WTC11 (cell line): ENCODE measurements around the gene CFAP92. TPM values are rescaled to one million over a fixed set of nuclear protein-coding genes. Genes with fewer than 3 reads are reported as not detected.

ENCODE experiments used
- ATAC-seq: fragments of 200-7000 bp; cut with Tn5 transposase; 2 replicates; pipeline ENCODE4 v1.10.0; 2021; ENCODE audit warnings: mild to moderate bottlenecking, moderate library complexity
- CTCF ChIA-PET: fragments of 300-600 bp; sonication (Branson Sonifier 250); formaldehyde crosslinking; loops from one replicate; lab custom pipeline; 2021; ENCODE audit warnings: antibody characterized with exemption; lab: Charles Lee
- POLR2A ChIA-PET: fragments of 350-600 bp; sonication (Branson Sonifier 250); formaldehyde crosslinking; loops from one replicate; lab custom pipeline; 2021; ENCODE audit warnings: antibody characterized with exemption; lab: Charles Lee
- DNase-seq: peaks from one replicate; pipeline ENCODE4 v3.0.0; 2021; ENCODE audit warnings: low spot score
- H3K27ac Mint-ChIP-seq: 2 replicates; pipeline ENCODE4 v1.8.0; 2021; ENCODE audit warnings: mixed read lengths
- H3K27me3 Mint-ChIP-seq: 2 replicates; pipeline ENCODE4 v1.8.0; 2021; ENCODE audit warnings: low read depth, mild to moderate bottlenecking, moderate library complexity, mixed read lengths
- H3K36me3 Mint-ChIP-seq: 2 replicates; pipeline ENCODE4 v1.8.0; 2021; ENCODE audit warnings: mixed read lengths
- H3K4me1 Mint-ChIP-seq: 2 replicates; pipeline ENCODE4 v1.8.0; 2022; ENCODE audit warnings: mixed read lengths
- H3K4me3 Mint-ChIP-seq: 2 replicates; pipeline ENCODE4 v1.8.0; 2021; ENCODE audit warnings: mild to moderate bottlenecking, moderate library complexity, mixed read lengths
- H3K9me3 Mint-ChIP-seq: 2 replicates; pipeline ENCODE4 v1.8.0; 2021; ENCODE audit warnings: mixed read lengths
- ATF2 ChIP-seq: sonication (generic); formaldehyde crosslinking; IDR thresholded peaks from 2 replicates; pipeline ENCODE4 v1.8.1; 2022; ENCODE audit warnings: low read depth, missing genetic modification reagents, borderline replicate concordance
- ATF6 ChIP-seq: sonication (generic); formaldehyde crosslinking; IDR thresholded peaks from 2 replicates; pipeline ENCODE4 v1.8.1; 2023; ENCODE audit warnings: mild to moderate bottlenecking, missing genetic modification reagents
- CBFB ChIP-seq: sonication (generic); formaldehyde crosslinking; IDR thresholded peaks from 2 replicates; pipeline ENCODE4 v1.8.1; 2022; ENCODE audit warnings: mild to moderate bottlenecking, low read depth, missing genetic modification reagents
- E2F4 ChIP-seq: sonication (generic); formaldehyde crosslinking; IDR thresholded peaks from 2 replicates; pipeline ENCODE4 v1.8.1; 2022; ENCODE audit warnings: low read depth, mild to moderate bottlenecking, moderate library complexity, missing genetic modification reagents, borderline replicate concordance
- GRHL2 ChIP-seq: fragments of 250-450 bp; sonication (Bioruptor Pico); IDR thresholded peaks from 2 replicates; pipeline ENCODE4 v1.8.0; 2022; ENCODE audit warnings: mild to moderate bottlenecking, moderate library complexity; ENCODE audit not compliant: insufficient replicate concordance, severe bottlenecking
- GTF2I ChIP-seq: fragments of 250-450 bp; sonication (Bioruptor Pico); conservative IDR thresholded peaks from 2 replicates; pipeline ENCODE4 v1.4.0; 2021; ENCODE audit warnings: mild to moderate bottlenecking
- IRF1 ChIP-seq: sonication (generic); formaldehyde crosslinking; IDR thresholded peaks from 2 replicates; pipeline ENCODE4 v1.8.0; 2023; ENCODE audit warnings: missing genetic modification reagents
- JUN ChIP-seq: sonication (generic); formaldehyde crosslinking; IDR thresholded peaks from 2 replicates; pipeline ENCODE4 v1.8.0; 2023; ENCODE audit warnings: mild to moderate bottlenecking, missing genetic modification reagents
- NFATC4 ChIP-seq: fragments of 250-450 bp; sonication (Bioruptor Pico); IDR thresholded peaks from 2 replicates; pipeline ENCODE4 v1.9.0; 2021; ENCODE audit warnings: mild to moderate bottlenecking
- NFE2L1 ChIP-seq: sonication (generic); formaldehyde crosslinking; IDR thresholded peaks from 2 replicates; pipeline ENCODE4 v1.8.1; 2023; ENCODE audit warnings: missing genetic modification reagents
- NR1H2 ChIP-seq: sonication (generic); formaldehyde crosslinking; IDR thresholded peaks from 2 replicates; pipeline ENCODE4 v1.9.0; 2021; ENCODE audit warnings: mild to moderate bottlenecking, moderate library complexity, missing genetic modification reagents
- NR3C1 ChIP-seq: sonication (generic); formaldehyde crosslinking; conservative IDR thresholded peaks from 2 replicates; pipeline ENCODE4 v1.8.1; 2023; ENCODE audit warnings: low read depth, mild to moderate bottlenecking, missing genetic modification reagents
- PRRX2 ChIP-seq: fragments of 250-450 bp; sonication (Bioruptor Pico); IDR thresholded peaks from 2 replicates; pipeline ENCODE4 v1.8.0; 2021; ENCODE audit warnings: mild to moderate bottlenecking
- RELA ChIP-seq: sonication (generic); formaldehyde crosslinking; IDR thresholded peaks from 2 replicates; pipeline ENCODE4 v1.8.1; 2022; ENCODE audit warnings: missing genetic modification reagents, mild to moderate bottlenecking, borderline replicate concordance
- USF1 ChIP-seq: sonication (generic); formaldehyde crosslinking; IDR thresholded peaks from 2 replicates; pipeline ENCODE4 v1.8.0; 2022; ENCODE audit warnings: mild to moderate bottlenecking, missing genetic modification reagents
- ZNF219 ChIP-seq: sonication (generic); formaldehyde crosslinking; IDR thresholded peaks from 2 replicates; pipeline ENCODE4 v1.8.0; 2023; ENCODE audit warnings: missing genetic modification reagents, mild to moderate bottlenecking, borderline replicate concordance
- ZNF263 ChIP-seq: sonication (generic); formaldehyde crosslinking; IDR thresholded peaks from 2 replicates; pipeline ENCODE4 v1.8.1; 2022; ENCODE audit warnings: low read depth, mild to moderate bottlenecking, moderate library complexity, missing genetic modification reagents
- ZNF671 ChIP-seq: fragments of 250-450 bp; sonication (Bioruptor Pico); IDR thresholded peaks from 2 replicates; pipeline ENCODE4 v1.8.0; 2021; ENCODE audit warnings: mild to moderate bottlenecking
- total RNA-seq: library from RNA; stranded (reverse); gene quantifications from 3 replicates; pipeline ENCODE4 v1.2.3, GENCODE V29; 2021
- TF ChIP-seq, protein P1 (sequence below): sonication (generic); formaldehyde crosslinking; IDR thresholded peaks from 2 replicates; pipeline ENCODE4 v1.8.0; 2022; ENCODE audit warnings: mild to moderate bottlenecking, missing genetic modification reagents
- TF ChIP-seq, protein P2 (sequence below): sonication (generic); formaldehyde crosslinking; IDR thresholded peaks from 2 replicates; pipeline ENCODE4 v1.8.1; 2023; ENCODE audit warnings: mild to moderate bottlenecking, missing genetic modification reagents, moderate library complexity
- TF ChIP-seq, protein P3 (sequence below): sonication (generic); formaldehyde crosslinking; IDR thresholded peaks from 2 replicates; pipeline ENCODE4 v1.8.1; 2022; ENCODE audit warnings: mild to moderate bottlenecking, moderate library complexity, missing genetic modification reagents
- TF ChIP-seq, protein P4 (sequence below): fragments of 250-450 bp; sonication (Bioruptor Pico); conservative IDR thresholded peaks from 2 replicates; pipeline ENCODE4 v1.9.0; 2021; ENCODE audit warnings: mild to moderate bottlenecking

The CFAP92 gene
- total RNA-seq, 1 experiment from 2014 or later, result 2.9 TPM

DNA sequence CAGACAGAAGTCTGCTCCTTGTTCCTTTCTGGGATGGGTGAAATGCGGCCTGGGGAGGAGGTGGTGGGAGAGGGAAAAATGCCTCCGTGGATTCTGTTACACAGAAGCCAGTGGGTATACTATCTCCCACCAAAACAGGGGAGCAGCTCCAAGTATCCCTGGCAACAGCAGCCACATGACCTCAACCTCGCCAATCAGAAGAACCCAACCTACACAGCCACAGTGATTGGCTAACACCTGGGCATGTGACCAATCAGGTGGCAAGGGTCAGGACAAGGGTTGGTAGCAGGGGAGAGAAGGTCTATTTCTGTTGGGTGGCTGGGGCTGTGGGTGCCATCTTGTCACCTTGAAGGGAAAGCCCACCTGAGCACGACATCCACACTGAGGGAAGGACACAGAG, 123.5 kb downstream of the CFAP92 start (continued):
- TF ChIP-seq PRRX2 (CRISPR knock-in tag) (no peak), NR1H2 (CRISPR knock-in tag) (no peak), JUN (CRISPR knock-in tag) (no peak), RELA (no peak), NFATC4 (CRISPR knock-in tag) (no peak), ZNF219 (no peak), ATF6 (CRISPR knock-in tag) (no peak), CBFB (CRISPR knock-in tag) (no peak), GRHL2 (CRISPR knock-in tag) (no peak), ZNF263 (CRISPR knock-in tag) (no peak), IRF1 (CRISPR knock-in tag) (no peak), USF1 (CRISPR knock-in tag) (peak; percentile 75)
- TF ChIP-seq, protein P1, sequence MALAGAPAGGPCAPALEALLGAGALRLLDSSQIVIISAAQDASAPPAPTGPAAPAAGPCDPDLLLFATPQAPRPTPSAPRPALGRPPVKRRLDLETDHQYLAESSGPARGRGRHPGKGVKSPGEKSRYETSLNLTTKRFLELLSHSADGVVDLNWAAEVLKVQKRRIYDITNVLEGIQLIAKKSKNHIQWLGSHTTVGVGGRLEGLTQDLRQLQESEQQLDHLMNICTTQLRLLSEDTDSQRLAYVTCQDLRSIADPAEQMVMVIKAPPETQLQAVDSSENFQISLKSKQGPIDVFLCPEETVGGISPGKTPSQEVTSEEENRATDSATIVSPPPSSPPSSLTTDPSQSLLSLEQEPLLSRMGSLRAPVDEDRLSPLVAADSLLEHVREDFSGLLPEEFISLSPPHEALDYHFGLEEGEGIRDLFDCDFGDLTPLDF (CRISPR knock-in tag), result no peak
- TF ChIP-seq, protein P2, sequence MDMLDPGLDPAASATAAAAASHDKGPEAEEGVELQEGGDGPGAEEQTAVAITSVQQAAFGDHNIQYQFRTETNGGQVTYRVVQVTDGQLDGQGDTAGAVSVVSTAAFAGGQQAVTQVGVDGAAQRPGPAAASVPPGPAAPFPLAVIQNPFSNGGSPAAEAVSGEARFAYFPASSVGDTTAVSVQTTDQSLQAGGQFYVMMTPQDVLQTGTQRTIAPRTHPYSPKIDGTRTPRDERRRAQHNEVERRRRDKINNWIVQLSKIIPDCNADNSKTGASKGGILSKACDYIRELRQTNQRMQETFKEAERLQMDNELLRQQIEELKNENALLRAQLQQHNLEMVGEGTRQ (CRISPR knock-in tag), result peak; percentile 85
- TF ChIP-seq, all 79 proteins: peak for 3

- no peaks in the 10 kb centered on the region for H3K36me3 Mint-ChIP-seq
- CTCF ChIA-PET, result interaction anchor here (0.8 to 1.6 kb wide), 4 partner anchors 8 to 259 kb away, joined by 3 to 6 read pairs (median 4); no protein-coding TSS in a partner anchor
- H3K4me3 Mint-ChIP-seq, result no peak overlapping the region
- DNase-seq, result no peak
- H3K4me1 Mint-ChIP-seq, result peaks cover 15% of the 10 kb centered on the region
- TF ChIP-seq, protein P3, sequence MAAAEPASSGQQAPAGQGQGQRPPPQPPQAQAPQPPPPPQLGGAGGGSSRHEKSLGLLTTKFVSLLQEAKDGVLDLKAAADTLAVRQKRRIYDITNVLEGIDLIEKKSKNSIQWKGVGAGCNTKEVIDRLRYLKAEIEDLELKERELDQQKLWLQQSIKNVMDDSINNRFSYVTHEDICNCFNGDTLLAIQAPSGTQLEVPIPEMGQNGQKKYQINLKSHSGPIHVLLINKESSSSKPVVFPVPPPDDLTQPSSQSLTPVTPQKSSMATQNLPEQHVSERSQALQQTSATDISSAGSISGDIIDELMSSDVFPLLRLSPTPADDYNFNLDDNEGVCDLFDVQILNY (CRISPR knock-in tag), result no peak
- TF ChIP-seq, protein P4, sequence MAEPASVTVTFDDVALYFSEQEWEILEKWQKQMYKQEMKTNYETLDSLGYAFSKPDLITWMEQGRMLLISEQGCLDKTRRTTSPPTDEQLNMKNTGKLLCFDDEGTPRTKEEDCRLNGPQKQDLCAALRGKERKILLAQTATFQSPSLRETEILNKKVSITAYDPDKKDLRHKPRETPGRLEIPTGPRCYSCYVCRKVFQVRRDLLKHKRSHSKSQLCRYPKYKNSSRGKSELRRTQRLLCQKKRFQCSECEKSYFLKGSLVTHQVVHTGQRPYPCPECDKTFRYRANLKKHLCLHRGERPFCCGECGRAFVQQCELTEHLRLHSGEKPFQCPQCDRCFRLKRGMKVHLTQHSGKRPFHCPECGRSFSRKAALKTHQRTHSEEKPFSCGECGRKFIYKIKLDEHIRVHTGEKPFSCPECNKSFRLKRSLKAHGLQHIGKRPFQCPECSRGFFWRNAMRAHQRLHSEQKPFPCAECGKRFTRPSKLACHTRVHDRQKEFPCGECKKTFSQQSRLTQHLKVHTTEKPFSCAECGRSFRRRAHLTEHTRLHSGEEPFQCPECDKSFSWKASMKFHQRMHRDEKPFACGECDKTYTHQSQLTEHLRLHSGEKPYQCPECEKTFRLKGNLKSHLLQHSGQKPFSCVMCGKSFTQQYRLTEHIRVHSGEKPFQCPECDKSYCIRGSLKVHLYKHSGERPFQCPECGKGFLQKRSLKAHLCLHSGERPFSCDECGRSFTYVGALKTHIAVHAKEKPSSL (CRISPR knock-in tag), result no peak
- TF ChIP-seq NR3C1 (CRISPR knock-in tag) (no peak), GTF2I (CRISPR knock-in tag) (peak; percentile 89), ATF2 (CRISPR knock-in tag) (no peak), NFE2L1 (CRISPR knock-in tag) (no peak), E2F4 (no peak), ZNF671 (CRISPR knock-in tag) (no peak)
- TF ChIP-seq, all 79 proteins: peak for 1
- POLR2A ChIA-PET, result interaction anchor here (0.6 to 0.8 kb wide), 2 partner anchors 12 kb away, joined by 3 read pairs; partner anchors contain the start of gene ACAD9
- ATAC-seq, result no peak
- Mint-ChIP-seq H3K27me3 (no peaks in the 10 kb centered on the region; the same call in 1 of the 2 replicates), H3K9me3 (no peaks in the 10 kb centered on the region; the same call in 1 of the 2 replicates), H3K27ac (no peak overlapping the region)
Observed at GRCh38 chr3:128867200-128868125, 126.4 kb downstream of the CFAP92 start.
